Heart left ventricle (tissue), 13 donors: Measurements from ENCODE around the gene SLIT1.

Experiments used
- CTCF ChIP-seq, 12 donors: fragments of 200-600 bp; sonication (generic) in 4 of 12; IDR thresholded peaks; one replicate each; pipeline versions ENCODE4 v1.5.0 to v1.8.0; 2018 to 2022; ENCODE audit warnings: antibody characterized with exemption in 12 of 12, mild to moderate bottlenecking in 5 of 12
- POLR2A ChIP-seq, 2 donors: fragments of 450-650 bp; IDR thresholded peaks; one replicate each; pipeline ENCODE4 v1.6.1; 2017; ENCODE audit warnings: antibody characterized with exemption in 2 of 2, mild to moderate bottlenecking in 2 of 2, moderate library complexity in 2 of 2
- donor health status: ischemic (EF 13 %, LVEDD 7.1; RV severe dilation, severe dysfunction).
- donor health status: DM: no; HTN: yes; CAD: no.
- donor health status: DM: no; HTN: no; CAD: no.
- donor health status: ischemic (EF 25% LVEDD 6.9; RV normal size, moderate dysfunction).
- donor health status: ischemic (EF 25% LVEDD 5.7; RV mildly dilated, moderate dysfunction).
- donor health status: ischemic (EF 35%, LVEDD 5.7; RV mildly dilated, moderate dysfunction).
- donor health status: nonischemic (EF 11% LVEDD 7.7; RV severe dilation, severe dysfunction).
- donor health status: DM: yes; HTN: yes; CAD: no.
- donor health status: PGD.
- donor health status: ischemic (EF 29% LVEDD 5.4; RV normal size, mild dysfunction).
- donor health status: nonischemic (EF 23%, LVEDD 6.1; RV moderate dilation, normal function).

GRCh38 chr10:97196223-97197029 lies 10.7 kb upstream of the SLIT1 start:
- TF ChIP-seq POLR2A (IDR thresholded peaks at IDR 0.05): no peak
- peak; percentile 33 to 72 (median 52) for TF ChIP-seq CTCF (IDR thresholded peaks at IDR 0.05)
